HG03432 (cell line): ENCODE results near the gene FAM227A.

Source experiments
- ATAC-seq: cut with Tn5 transposase; IDR thresholded peaks from one replicate; pipeline ENCODE4 v1.9.1; 2021; ENCODE audit warnings: mild to moderate bottlenecking, moderate library complexity; ENCODE audit not compliant: unreplicated experiment

The FAM227A gene

DNA sequence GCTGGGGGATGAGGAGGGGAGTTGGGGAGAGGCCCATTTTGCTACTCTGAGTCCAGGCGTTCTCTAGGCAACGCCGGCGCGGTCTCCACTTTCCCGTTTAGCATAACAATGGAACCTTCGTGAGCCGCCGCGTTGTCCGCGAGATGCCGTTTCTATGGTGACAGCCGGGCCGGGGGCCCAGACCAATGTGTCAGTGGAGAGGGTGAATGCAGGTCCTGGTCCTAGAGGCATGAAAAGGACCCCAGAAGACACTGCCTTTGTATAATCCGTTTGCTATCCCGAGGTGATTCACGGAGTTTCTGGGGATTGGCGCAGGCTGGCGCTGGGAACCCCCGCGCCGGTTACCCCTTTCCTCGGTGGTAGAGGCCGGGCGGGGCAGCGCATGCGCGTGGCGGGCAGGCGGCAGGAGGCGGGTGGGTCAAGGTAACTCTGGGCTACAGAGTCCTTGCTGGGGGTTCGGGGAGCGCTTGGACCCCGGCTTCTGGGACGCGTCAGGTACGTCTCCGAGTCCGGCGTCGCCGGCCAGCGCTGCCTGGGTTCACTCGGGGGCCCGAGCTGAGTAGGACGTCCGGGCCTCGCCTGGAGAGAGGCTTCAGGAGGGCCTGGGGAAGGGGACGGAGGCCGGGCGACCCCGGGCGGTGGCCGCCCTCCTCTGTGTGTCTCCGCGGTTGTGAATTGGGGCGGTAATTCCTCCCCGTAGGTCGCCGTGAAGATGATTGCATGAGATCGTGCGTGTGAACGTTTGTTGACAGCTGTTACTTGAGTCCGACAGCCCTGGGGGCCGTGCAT is at the start of gene FAM227A, which contains the start of gene CBY1:
Gene FAM227A (minus strand): TSS at position 137 of the 789 bp plus-strand sequence. CDS start 6,224 bp downstream, outside the sequence.
Gene CBY1 (plus strand): TSS at position 383 of the 789 bp plus-strand sequence. CDS start 11,417 bp downstream, outside the sequence.
- ATAC-seq, result peak; percentile 85

DNA sequence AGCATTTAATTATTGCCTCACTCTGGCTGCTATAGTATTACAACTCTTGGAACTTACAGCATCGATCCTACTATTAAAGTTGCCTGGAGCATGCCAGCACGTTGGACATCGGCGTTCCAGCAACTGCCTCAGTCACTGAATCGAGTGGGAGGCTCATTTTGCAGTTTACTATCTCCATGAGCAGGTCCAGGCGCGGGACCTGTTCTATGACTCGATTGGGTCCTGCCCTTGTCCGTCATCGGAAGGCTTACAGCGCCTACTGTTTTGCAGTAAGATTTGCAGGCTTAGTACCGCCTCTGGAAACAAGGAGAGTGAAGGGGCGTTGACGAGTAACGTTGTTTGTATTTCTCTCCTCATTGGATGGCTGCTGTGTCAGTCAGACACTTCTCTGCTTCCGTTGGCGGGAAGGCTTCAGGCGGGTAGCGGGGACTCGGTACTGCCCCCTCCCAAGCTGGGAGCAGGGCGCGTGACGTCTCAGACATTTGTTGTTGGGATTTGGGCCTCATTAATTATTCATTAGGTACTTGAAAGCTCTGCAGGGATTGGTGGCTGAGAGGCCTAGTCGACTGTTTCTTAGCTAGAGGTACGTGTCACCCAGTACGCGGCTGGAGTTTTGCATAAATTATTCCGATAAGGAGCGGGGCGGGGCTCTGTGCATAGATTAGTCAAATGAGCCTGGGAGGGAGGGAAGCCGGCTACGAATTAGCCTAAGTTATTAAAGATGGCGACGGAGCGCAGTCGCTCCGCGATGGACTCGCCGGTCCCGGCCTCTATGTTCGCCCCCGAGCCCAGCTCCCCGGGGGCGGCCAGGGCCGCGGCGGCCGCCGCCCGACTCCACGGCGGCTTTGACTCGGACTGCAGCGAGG is 49.3 kb upstream of the FAM227A start, which contains the start of gene GTPBP1:
Gene GTPBP1 (plus strand): TSS at position 710 of the 866 bp plus-strand sequence. CDS start 12 bp downstream, at position 722.
- ATAC-seq, result peak; percentile 72

DNA sequence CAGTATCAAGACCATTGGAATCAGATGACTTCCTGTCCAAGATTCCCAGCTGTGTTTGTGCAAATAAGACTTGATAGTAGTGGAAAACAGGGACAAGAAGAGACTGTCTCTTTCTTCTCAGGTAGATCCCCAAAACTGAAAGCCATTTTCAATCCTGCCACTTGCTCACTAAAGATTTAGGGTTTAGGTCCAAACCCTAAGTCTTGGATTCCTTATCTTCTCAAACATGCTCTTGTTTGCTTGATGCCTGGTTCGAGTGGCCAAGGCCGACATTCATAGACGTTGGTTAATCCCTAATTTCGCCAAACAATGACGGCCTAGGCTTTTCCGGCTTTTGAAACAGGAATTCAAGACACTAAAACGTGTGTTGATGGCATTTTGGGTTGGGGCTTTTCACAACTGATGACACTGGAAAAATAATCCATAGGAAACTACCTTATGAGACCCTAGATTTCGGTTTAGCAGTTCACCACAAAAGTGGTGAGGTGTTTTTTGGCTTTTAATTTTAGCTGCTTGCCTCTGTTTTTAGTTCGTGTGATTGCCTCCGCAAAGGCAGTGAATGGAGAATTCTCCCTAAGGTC is 48.6 kb upstream of the FAM227A start:
- ATAC-seq, result no peak

DNA sequence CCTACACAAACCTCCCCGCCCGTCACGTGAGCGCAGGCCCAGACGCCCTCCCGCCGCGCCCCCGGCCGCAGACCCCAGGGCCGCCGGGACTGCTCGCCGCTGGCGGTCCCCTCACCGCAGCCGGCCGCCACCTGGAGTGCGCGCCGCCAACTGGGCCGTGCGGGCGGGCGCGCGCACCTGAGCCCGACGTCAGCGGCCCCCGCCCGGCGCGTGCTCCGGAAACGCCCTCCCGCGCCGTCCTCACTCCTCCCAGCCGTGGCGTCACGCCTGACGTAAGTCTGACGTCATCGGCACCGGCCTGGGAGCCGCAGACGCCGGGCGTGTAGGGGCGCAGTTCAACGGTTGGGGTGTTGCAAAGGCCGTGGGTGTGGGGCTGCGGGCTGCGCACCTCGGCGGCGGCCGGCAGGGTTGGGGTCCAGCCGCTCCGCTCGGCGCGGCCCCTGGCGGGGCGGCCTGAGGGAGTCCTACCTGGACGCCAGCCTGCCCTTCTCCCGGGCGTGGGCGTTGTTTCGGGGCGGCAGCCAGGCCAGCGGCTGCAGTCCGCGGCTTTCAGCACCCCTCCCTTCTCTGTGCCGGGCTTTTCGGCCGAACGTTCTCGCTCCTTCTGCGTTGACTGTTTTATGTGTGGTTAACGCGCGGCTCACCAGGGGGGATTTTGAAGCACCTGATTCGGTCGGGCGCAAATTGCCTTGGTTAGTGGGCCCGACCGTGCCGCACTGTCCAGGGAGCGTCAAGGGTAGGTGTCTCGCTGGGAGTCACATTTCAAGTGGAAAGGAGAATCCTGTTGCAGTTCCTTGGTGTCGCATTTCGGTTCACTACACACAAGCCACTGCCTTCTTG is 44.8 kb upstream of the FAM227A start, which contains the start of gene JOSD1:
Gene JOSD1 (minus strand): TSS at position 155 of the 840 bp plus-strand sequence. CDS start 956 bp downstream, outside the sequence.
- ATAC-seq, result peak; percentile 50

DNA sequence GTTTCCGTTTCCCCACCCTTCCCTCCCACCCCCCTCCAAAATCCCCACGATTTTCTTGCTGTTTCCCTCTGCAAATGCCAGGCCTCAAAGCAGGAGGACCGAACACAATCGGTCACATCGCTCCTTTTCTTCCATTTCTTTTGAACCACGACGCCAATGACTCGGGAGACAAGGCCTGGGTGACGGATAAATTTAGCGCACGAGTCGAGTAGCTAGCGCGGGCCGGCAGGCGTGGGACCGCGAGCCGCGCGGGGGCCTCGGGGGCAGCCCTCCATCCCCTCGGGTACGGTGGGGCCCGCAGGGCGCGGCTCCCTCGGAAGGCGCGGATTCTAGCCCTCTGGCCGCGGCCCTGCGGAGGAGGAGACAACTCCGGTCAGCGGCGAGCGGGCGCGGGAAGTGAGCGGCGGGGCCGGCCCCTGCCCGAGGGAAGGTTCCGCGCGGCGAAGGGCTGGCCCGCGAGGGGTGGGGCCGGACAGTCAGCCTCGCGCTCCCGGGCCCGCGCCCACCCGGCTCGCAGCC is 44.1 kb upstream of the FAM227A start:
- ATAC-seq, result peak; percentile 19

DNA sequence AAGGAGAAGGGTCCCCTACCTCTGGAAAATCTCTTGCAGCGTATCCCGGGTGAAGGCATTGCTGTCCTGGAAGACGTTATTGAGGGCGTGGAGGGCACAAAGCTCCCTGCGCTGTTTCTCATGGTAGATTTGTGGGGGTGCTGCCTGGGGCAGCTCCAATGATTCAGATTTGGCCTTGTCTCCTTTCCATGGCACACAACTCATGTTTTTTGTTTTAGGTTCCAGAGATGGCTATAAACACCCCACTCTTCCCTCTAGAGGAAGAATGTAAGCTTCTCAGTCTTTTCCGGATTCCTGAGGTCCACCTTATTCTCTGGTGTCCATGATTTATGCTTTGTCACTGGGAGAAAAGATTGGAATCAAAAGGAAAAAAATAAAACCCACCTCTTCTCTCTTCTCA is 43.6 kb upstream of the FAM227A start:
- no peak for ATAC-seq

DNA sequence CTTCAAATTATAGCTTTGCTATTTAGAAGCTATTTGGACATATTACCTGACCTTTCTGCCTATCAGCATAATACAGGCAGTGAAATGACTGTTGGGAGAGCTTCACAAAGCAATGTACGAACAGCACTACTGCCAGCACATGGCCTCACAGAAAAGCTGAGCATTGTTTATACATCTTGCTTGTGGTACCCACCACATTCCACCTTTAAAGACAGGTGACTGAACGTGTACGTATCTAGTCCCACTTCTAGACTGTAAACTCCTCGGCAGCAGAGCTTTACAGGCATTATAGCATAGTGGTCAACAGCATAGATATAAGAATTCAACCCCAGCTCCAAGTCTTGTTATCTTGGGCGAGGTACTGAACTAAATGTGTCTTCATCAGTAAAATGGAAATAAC is 43.0 kb upstream of the FAM227A start:
- ATAC-seq, result no peak

DNA sequence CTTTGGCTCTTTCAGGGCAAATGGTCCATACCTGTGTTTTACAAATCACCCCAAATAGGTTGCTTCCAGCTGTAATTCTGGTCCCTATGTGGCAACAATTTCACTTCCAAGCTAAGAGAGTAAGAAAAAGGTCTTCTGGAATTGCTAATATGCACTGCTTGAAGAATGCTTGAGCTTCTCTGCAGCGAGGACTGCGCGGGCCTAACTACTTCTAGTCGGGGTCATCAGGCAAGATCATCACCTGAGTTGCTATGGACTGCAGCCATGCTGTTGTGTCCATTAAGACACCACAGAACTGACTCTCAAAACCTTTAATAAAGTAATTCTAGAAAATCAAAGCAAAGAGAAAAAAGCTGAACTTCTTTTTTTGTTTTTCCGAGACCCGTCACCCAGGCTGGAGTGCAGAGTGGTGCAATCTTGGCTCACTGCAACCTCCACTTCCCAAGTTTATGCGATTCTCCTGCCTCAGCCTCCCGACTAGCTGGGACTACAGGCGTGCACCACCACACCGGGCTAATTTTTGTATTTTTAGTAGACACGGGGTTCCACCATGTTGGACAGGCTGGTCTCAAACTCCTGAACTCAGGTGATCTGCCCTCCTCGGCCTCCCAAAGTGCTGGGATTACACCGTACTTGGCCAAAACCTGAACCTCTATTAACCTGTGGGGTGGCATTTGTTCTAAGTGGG is 42.4 kb upstream of the FAM227A start:
- ATAC-seq, result no peak

DNA sequence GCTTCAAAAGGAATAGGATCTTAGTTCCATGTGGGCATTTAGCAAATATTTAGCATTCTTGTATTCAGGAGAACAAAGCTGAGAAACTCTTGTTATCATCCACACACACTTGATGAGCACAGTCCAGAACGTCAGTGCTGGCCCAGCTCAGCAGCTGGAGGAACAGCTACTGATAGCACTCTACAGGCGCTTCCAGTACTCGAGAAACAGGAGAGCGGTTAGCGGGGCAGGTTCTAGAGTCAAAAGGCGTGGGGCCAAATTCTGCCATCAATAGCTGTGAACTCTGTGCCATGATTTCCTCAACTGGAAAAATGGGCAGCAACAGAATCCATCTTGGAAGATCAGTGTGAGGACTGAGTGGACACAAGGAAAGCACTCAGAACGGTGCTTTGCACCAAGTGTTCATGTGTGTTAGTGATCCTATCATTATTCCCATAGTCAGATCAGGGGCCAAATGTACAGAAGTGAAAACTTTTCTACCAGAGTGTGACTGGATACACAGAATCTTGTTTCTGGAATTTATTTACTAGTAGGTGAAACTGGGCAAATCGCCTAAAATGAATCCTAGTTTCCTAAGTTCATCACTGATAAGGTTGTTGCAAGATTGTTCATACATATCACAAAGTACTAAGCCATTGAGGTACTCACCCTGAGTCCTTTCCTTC is 41.4 kb upstream of the FAM227A start:
- no peak for ATAC-seq

DNA sequence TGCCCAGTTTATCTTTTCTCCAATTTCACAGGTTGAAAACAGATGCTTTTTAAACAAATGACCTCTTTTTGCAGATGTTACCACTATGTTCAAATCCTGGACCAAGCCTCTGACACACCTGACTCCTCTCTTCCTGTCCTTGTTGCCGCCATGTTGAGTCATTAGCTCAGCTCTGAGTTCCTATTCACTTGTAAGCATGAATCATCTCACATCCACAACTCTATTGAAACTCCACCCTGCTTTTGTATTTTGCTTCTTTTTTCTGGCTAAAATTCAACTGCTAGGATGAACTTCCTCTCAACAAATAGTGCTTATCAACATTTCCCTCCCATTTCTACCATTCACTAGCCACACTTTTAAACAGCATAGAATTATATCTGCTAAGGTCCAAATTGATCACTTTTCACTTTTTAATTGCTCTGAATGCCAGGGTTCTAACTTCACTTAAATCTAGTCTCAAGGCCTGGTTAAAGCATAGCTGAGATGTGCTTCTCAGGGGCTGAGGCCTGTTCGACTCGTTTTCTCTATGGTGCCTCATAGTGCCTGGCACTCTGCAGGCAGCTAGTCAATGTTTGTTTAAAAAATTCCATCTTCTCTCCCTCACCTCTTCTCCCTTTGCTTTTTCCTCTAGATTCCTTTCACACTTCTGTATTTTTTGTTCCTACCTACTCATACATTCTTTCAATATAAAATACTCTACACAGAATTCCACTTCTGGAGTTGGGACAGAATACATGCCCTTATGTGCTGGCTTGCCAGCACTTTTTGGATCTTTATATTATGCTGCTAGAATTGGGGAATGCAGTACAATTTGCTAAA is 40.6 kb upstream of the FAM227A start:
- ATAC-seq, result no peak

DNA sequence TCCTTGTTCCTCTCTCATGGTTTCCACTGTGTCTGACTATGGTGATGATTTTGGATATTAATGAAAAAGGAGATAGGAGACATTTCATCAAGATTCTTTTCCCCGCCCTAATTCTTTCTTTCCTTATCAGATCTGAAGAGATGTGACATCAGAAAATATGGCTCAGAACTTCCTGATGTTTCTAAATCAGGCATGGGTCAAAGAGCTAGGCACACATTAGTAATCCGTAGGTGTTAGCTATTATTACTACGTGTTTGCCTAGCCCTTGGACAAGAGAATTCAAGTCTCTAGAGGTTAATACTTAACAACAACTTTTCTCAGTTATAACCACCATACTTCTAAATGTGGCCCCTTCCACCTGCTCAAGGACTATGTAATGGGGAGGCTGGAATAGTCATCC is 38.7 kb upstream of the FAM227A start:
- no peak for ATAC-seq

DNA sequence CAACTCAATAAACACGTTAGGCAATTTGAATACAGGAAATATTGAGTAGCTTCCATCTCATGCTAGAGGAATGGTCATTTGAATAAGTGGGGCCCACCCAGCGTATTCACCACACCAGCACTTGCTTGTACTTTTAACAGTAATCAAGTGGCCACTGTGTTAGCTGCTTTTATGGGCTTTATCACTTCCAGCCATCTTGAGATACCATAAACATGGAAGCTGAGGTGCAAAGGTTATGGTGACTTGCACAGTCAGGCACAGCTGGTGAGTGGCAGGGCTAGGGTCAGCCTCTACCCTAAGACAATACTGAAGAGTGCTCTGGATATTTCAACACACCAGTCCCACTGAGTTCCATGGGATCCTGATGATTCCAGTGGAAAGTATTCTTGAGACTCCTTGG is 37.9 kb upstream of the FAM227A start:
- no peak for ATAC-seq

DNA sequence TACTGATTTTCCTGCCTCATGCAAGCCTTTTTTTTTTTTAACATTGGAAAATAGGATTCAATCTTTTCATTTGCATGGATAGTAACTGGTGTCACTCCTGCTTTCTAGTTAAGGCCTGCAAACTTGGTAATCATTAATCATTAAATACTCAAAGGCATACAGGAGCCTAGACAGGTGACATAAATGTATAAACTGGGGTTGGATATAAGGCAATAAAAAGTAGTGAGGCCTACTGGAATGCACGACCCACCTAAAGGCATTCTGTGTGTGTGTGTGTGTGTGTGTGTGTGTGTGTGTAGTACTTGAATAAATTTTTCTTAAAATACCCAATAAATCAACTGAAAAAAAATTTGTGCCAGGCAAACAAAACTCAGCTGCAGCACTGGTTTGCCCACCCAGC is 33.5 kb upstream of the FAM227A start:
- no peak for ATAC-seq

DNA sequence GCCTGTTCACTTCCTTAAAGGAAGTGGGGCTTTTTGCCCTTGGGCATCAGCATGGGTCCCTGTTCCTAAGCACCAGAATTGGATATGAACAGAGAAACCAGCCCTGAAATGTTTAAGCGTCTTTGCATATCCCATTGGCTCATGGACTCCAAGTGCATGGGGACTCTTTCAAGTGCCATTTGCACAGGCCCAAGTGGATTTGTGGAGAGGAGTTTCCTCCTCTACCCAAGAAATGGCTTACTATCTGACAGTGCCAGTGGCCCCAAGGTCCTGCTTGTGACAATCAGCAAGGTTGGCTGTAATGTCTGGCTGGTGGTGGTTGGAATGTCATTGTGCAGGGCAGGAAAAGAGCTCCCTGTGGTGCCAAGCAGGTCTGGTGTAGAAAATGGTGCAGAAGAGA is 29.6 kb upstream of the FAM227A start:
- ATAC-seq, result no peak

DNA sequence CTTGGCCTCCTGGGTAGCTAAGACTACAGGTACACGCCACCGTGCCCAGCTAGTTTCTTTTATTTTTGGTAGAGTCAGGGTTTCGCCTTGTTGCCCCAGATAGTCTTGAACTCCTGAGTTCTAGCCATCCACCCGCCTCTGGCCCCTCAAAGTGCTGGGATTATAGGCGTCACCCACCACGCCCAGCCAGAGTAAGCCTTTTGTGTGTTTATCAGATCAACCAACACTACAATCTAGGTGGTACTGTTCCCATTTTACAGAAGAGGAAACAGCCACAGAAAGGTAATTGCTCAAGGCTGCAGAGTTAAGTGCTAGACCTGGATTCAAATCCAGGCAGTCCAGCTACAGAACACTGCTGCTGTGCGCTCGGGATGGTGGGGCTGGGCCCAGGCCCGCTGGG is 28.7 kb upstream of the FAM227A start:
- ATAC-seq, result no peak

DNA sequence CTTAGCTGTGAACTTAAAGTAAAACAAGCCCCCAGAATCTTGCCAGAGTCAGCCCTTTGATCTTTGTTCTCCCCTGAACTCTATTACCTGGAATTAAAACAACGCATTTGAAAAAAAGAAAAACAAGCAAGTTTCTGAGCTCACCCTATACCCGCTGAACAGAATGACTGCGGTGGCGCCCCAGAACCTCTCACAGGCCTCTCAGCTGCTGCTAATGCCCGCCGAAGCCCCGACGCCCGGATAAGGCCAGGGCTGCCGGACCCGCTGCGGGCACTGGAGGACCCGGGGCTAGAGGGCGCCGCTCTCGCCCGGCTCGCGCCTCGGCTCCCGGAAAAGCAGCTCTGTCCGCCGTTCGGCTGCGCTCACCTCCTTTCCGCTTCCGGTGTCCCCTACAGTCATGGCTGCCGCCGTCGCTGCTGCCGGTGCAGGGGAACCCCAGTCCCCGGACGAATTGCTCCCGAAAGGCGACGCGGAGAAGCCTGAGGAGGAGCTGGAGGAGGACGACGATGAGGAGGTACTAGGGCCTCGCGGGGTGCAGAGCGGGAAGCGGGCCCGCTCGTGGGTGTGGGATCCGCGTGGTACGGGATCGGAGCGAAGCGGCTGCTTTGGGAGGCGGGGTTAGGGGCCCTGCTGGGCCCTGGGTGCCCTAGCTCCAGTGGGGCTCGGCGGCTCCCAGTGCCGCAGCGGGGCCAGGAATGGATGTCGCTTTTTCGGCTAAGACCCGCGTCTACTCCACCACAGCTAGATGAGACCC is 25.6 kb upstream of the FAM227A start, which contains the start of gene TOMM22:
Gene TOMM22 (plus strand): TSS at position 376 of the 754 bp plus-strand sequence. CDS start 22 bp downstream, at position 398.
- peak; percentile 95 for ATAC-seq

DNA sequence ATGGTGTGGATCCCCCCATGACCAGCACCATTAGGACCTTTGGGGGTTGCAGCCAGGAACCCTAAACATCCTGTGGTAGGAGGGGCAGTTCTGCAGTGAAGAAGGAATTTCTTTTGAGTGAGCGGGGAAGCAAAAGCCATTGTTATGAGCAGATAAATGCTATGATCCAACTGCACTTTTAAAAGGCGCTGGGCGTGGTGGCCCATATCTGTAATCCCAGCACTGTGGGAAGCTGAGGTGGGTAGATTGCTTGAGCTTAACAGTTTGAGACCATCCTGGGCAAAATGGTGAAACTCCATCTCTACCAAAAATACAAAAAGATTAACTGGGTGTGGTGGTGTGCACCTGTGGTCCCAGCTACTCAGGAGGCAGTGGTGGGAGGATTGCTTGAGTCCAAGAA is 19.6 kb upstream of the FAM227A start:
- ATAC-seq, result no peak
